Umbilical cord (tissue), 2 donors: ENCODE results near the gene WASHC1. TPM values are rescaled to one million over a fixed set of nuclear protein-coding genes. Genes with fewer than 3 reads are reported as not detected.
"Not testable (repeated sequence)": the region's sequence is repeated elsewhere in the genome, so short reads cannot be mapped to it uniquely, and the experiment has no call there.

Experiments
- DNase-seq: peaks from one replicate; pipeline ENCODE4 v3.0.0-alpha.2; 2015; ENCODE audit warnings: low spot score
- total RNA-seq: library from RNA; depleted of rRNA; stranded (reverse); fragments of >200 nt; gene quantifications from one replicate; pipeline ENCODE4 v1.2.3, GENCODE V29; 2014; ENCODE audit warnings: low replicate concordance; ENCODE audit not compliant: insufficient read depth

Gene WASHC1, protein sequence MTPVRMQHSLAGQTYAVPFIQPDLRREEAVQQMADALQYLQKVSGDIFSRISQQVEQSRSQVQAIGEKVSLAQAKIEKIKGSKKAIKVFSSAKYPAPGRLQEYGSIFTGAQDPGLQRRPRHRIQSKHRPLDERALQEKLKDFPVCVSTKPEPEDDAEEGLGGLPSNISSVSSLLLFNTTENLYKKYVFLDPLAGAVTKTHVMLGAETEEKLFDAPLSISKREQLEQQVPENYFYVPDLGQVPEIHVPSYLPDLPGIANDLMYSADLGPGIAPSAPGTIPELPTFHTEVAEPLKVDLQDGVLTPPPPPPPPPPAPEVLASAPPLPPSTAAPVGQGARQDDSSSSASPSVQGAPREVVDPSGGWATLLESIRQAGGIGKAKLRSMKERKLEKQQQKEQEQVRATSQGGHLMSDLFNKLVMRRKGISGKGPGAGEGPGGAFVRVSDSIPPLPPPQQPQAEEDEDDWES
- 4.1 TPM for total RNA-seq

DNA sequence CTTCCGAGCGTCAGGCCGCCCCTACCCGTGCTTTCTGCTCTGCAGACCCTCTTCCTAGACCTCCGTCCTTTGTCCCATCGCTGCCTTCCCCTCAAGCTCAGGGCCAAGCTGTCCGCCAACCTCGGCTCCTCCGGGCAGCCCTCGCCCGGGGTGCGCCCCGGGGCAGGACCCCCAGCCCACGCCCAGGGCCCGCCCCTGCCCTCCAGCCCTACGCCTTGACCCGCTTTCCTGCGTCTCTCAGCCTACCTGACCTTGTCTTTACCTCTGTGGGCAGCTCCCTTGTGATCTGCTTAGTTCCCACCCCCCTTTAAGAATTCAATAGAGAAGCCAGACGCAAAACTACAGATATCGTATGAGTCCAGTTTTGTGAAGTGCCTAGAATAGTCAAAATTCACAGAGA lies at the start of gene WASHC1:
WASHC1 (minus strand) TSS at position 101 of the 400 bp plus-strand sequence. CDS start 4,457 bp downstream, outside the sequence.
- DNase-seq: not testable (repeated sequence)

DNA sequence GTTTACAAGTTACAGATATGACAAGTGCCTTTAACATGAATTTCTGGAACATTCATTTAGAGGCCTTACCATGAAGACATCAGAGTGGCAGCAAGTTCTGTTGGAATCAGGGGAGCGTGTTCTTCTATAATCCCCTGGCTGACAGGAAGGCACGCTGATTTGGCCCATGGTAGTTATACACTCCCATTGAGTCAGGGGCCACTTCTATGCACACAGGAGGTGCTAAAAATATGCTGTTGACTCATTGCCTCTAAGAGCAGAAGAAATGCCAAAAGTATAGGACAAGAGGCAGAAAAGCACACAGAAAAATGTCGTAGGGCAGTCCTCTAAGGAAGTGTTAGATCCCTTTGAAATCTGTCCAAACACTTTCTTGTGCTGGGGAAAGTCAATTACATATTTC lies 49.1 kb upstream of the WASHC1 start:
- DNase-seq: not testable (repeated sequence)

DNA sequence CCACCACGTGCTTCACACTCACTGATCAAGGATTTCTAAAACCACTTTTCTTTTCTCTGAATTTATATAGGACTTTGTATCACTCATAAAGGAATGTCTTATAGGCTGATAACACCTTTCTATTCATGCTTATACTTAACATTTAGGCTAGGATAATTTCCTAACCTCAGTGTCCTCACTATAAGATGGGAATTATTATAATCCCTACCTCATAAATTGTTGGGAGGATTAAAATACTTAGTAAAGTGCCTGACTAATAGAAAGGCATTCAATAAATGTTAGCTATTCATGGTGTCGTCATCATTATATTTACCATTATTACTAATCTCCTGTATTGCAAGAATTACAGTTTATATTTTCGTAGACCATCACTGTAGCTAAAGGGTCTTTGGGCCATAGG lies 47.1 kb upstream of the WASHC1 start:
- not testable (repeated sequence) for DNase-seq

DNA sequence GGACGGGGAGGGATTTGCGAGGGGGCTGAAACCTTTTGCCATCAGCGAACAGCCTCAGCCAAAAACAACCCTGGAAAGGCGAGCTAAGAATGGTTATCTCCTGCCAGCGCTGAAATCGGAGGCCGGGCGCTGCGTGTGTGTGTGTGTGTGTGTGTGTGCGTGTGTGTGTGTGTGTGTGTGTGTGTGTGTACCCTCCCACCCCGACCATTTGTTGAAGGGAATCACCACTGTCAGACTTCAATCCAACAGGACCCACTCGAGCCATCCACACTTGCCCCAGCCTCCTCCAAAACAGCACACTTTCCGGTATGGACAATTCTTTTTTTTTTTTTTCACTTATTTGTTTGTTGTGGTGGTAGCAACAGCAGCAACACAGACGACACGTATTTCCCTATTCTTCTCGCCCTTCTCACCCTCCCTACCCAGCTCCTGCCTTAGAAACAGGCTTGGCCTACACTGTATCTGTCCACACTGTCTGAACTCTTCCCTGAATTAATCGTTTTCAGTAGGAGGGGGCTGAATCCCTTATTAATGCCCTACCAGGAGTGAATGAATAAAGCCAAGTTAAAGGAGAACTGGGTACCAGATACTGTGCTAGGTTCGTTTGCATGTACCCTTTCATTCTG lies 44.8 kb upstream of the WASHC1 start:
- not testable (repeated sequence) for DNase-seq

DNA sequence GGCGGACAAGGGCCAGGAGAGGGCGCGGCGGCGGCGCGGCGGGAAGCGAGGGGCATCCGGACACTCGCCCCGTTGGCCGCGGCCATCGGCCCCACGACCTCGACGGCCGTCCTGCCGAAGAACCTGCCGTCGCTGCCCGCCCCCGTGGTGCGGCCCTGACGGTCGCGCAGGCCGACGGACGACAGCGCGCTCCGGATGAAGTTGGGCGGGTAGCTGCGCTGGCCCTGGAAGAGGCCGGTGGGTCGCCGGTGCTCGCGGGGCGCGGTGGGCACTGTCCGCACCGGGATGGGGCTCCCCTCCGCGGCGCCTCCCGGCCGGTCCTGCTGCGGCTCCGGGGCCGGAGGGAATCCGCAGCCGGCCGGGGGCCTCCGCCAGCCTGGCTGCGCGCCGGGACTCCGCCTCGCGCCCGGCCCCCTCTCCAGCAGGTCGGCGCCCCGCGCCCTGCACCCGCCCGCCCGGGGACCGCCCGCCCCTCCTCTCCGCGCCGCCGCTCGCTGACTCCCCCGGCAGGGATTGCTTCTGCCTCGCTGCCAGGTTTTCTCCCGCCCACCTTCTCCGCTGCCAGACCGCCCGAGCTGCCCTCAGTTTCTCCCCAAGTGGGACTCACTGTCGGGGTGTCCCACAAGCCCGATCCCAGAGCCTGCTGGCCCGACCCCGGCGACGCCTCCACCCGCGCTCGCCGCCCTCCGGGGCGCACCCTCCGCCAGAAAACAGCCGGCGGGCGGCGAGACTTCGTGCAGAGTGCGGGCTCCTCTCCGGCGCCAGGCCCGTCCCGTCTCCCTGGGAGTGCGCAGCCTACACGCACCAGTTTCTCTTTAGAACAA lies 44.0 kb upstream of the WASHC1 start:
- peak; percentile 22 for DNase-seq

DNA sequence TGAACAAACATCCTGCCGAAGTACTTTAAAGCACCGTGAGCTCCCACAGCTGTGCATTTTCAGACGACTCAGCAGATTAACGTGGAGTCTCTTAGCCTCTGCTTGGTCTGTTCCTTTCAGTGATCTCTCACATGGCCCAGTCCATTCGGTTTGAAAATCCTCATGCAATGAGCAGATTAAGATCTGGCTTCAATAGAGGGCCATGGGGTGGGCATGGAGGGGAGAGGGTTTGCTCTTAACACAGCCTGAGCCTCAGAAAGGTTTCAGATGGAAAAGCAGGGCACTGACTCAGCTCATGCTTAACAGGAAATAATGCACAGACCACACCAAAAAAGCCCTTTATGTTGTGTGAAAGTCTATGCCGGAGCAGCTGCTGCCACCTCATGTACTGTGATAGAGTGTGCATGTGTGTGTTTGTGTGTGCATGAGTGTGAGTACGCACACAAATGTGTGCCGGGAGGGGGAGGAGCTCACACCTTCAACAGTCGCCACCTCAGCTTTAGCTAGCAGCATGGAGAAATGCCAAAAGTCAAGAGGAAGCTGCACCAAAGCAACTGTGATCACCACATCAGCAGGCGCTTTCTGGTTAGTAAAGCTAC lies 33.9 kb upstream of the WASHC1 start:
- DNase-seq: peak; percentile 84

DNA sequence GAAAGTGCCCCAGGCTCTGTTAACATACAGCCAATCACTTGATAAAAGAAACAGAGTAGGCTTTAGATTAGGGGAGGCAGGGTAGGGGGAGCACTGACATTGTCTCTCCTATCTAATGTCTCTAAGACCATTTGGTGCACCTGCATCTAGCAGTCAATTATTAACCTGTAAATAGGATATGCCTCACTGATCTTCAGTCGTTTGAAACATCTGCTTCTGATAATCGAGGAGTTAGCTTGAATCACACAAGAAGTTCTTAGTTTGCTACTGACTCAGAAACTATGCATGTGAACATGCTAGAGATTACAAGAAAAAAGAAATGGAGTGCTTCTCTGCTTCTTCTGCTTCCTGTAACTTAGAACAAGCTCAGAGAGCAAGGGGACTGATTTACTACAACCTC lies 23.4 kb upstream of the WASHC1 start:
- DNase-seq: not testable (repeated sequence)

DNA sequence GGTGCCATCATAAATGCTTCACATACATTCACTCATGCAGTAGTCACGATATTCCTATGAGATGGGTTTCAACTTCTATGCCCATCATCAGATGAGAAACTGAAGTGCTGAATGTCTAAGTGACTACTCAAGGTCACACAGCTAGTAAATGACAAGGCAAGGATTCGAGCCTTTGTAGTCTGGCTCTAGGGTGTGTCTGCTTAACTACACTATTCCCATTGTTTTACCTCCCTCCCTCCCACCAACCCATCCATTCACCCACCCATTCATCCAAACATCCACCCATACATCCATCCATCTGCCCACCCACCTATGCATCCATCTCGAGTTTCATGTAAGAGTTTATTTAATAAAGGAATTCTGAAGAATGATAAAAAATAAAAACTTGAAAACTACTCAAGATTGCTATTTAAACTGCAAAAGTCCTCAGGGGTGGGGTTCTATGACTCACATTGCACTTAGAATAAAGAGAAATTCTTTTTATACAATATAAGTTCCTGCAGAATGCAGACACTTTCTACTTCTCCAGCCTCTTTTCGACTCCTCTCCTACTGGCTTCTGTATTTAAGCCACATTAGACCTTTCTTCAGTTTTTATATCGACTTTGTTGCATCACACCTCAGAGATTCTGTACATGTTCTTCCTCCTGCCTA lies 19.1 kb upstream of the WASHC1 start:
- not testable (repeated sequence) for DNase-seq

DNA sequence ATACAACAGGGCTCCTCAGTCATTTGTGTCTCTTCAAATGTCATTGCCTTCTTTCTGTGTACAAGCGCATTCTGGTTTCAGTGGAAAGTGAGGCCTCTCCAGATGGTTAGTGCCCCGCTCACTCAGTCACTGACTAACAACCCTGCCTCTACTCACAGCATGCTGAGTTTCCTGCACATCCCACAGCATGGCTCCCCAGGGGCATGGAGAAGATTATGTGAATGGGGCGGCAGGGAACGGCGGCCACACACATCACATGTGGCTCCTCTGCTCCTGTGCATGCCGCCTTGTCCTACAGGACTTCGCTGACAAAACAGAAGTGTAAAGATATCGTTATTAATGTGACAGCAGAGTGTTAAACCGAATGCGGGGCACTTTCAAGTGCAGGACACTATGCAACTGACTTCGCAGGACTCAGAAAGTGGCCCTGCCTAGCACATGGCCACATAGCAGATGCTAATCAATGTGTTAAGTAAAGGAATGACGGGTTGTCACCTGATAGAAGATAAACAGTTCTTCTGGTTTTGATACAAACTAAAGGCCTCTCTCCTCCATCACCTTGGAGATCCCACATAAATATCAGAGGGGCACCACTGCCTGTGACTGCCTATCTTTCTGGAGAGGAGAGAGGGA lies 17.5 kb upstream of the WASHC1 start:
- not testable (repeated sequence) for DNase-seq

DNA sequence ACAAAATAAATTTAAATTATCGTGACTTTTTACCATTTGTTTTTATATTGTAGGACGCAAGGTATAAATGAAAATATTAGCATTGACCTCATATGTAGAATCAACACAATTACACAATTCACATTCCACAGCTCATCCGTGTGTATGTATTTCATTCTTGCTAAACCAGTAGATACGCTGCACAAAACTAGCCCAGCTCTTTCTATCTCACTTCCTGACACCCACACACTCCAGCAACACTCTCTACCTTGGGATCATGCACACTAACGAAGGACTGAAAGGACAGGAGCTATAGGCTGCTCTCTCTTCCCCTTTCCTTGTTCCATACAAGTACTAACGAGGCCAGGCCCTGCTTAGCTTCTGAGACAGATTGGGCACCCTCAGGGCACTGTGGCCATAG lies 16.9 kb upstream of the WASHC1 start:
- DNase-seq: not testable (repeated sequence)

DNA sequence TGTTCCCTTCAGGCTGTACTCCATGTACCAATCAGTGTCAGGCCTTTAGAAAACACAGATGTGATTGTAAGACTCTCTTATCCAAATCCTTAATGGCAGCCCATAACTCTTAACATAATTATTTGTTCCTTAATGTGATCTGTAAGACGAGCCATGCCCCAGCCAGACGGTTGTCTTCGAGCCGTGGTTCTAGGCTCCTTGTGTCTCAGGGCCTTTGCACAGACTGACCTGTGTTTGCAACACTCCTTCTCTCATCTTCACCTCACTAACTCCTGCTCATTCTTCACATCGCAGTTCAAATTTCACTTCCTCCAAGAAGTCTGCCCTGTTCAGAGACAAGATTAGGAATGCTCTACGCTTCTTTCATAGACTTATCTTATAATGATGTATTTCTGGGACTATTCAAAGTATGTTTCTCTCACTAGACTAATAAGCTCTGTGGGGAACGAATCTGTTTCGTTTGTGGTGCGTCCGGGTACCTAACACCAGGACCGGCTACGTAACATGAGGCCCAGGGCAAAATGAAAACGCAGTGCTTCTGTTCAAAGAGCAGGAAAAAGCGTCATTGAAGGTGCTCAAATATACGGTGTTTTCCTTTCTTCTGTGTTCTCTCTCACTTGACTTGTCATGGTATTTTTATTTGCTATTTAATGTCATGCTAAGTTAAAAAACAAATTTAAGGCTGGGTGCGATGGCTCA lies 16.1 kb upstream of the WASHC1 start:
- not testable (repeated sequence) for DNase-seq

DNA sequence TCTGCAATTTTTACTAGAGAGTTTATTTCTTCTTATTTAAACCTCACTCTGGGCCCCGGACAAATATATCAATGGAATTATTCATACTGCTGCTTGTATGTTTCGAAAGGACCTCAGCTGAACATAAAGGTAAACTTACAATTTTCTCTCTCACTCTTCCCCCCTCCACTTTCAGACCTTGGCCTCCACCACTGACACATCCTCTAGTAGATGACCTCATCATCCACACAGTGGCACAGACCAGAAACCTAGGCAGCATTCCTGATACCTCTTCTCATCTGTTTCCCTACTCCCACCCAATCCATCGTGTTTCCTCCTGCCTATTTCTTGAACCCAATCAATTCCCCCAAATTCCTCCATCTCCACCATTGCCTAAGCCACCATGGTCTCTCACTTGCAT lies 15.2 kb upstream of the WASHC1 start:
- DNase-seq: not testable (repeated sequence)

DNA sequence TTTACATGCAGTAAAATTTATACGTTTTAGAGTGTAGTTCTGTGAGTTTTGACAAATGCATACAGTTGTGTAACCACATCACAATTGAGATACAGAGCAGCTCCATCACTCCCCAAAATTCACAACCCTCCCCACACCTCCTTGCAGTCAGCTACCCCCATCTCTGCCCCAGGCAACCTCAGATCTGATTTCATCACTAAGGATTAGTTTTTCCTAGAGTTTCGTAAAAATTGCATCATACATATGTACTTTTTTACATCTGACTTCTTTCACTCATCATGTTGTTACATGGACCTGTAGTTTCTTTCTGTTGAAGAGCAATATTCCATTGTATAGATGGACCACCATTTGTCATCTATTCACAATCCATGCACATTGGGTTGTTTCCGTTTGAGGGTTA lies 14.4 kb upstream of the WASHC1 start:
- not testable (repeated sequence) for DNase-seq

DNA sequence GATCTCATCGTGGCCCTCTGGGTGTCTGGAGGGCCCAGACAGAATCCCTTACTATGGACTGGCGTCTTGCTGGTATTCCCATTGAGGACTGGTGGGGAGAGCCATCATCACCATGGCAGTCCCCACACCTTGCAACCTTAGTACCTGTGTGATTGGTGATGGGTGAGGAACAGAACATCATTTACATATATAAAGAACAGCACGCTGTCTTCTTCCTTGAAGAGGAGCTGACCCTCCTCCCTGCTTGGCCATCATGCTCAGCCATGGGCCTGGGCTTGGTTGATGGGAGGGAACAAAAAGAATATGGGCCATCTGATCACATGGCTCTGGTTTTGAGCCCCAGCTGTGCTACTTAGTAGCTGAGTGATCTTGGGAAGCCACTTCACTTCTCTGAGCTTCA lies 13.9 kb upstream of the WASHC1 start:
- DNase-seq: not testable (repeated sequence)

DNA sequence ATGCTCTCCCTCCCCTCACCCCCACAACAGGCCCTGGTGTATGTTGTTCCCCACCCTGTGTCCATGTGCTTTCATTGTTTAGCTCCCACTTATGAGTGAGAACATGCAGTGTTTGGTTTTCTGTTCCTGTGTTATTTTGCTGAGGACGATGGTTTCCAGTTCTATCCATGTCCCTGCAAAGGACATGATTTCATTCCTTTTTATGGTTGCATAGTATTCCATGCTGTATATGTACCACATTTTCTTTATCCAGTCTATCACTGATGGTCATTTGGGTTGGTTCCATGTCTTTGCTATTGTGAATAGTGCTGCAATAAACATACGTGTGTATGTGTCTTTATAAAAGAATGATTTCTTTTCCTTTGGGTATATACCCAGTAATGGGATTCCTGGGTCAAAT lies 12.6 kb upstream of the WASHC1 start:
- not testable (repeated sequence) for DNase-seq

DNA sequence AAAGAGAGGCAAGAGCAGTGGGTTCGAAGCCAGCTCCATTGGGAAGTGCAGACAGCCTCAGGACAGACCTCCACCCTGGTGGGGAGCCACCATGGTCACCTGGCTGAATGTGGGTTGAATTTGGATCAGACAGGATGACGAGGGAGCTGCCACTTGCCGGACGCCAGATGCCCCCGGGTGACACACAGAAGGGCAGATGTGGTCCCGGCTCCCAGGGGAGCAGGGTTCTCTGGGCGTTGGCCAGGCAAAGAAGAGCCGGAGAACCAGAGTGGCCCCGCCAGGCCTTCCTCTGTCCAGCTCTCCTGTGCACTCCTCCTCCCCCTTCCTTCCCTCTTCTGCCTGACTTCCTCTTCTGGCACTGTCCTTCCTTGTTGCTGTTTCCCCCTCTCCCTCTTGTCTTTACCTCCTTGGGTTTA lies 12.0 kb upstream of the WASHC1 start:
- DNase-seq: not testable (repeated sequence)

DNA sequence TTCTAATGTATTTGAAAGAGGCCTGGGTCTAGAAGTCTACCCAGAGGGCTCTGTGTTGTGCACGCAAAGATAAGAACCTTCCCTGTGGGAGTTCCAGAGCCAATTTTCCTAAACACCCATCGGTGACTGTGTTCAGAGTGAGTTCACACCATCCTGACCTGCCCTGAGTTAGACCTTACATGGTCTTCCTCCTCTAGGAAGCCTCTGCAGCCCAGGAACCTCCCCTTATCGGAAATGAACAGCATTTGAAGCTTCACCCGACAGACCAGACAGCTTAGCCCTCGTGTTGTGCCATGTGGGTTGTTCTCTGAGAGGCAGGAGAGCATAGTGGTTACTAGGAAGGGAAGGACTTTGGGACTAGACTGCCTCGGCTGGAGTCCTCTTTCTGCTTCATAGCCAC lies 3.1 kb upstream of the WASHC1 start:
- DNase-seq: not testable (repeated sequence)

DNA sequence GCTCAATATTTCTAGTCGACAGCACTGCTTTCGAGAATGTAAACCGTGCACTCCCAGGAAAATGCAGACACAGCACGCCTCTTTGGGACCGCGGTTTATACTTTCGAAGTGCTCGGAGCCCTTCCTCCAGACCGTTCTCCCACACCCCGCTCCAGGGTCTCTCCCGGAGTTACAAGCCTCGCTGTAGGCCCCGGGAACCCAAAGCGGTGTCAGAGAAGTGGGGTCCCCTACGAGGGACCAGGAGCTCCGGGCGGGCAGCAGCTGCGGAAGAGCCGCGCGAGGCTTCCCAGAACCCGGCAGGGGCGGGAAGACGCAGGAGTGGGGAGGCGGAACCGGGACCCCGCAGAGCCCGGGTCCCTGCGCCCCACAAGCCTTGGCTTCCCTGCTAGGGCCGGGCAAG lies 481 bp downstream of the WASHC1 start:
- DNase-seq: not testable (repeated sequence)

DNA sequence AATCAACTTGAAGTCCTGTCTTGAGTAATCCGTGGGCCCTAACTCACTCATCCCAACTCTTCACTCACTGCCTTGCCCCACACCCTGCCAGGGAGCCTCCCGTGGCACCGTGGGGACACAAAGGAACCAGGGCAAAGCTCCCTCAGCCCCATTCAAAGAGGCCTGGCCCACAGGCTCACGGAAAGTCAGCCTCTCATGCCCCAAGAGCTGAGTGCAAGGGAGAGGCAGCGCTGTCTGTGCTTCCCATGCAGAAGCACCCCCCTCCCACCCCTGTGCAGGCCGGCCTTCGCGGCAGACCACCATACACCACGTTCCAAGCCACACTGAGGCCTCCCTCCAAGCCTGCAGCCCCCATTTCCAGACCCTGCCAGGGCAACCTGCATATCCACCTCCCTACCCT lies 7.6 kb downstream of the WASHC1 start:
- not testable (repeated sequence) for DNase-seq

DNA sequence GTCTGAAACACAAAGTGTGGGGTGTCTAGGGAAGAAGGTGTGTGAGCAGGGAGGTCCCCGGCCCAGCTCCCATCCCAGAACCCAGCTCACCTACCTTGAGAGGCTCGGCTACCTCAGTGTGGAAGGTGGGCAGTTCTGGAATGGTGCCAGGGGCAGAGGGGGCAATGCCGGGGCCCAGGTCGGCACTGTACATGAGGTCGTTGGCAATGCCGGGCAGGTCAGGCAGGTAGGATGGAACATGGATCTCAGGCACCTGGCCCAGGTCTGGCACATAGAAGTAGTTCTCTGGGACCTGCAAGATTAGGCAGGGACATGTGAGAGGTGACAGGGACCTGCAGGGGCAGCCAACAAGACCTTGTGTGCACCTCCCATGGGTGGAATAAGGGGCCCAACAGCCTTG lies 12.4 kb downstream of the WASHC1 start:
- not testable (repeated sequence) for DNase-seq
